Lung (tissue), 12 donors: ENCODE results near the gene DTYMK. TPM values are rescaled to one million over a fixed set of nuclear protein-coding genes. Genes with fewer than 3 reads are reported as not detected.

Experiments used
- ATAC-seq: fragments of 200-7000 bp; cut with Tn5 transposase; one replicate; pipeline ENCODE4 v1.9.1; 2020; ENCODE audit warnings: moderate number of reproducible peaks; ENCODE audit not compliant: insufficient read depth, low FRiP score
- DNase-seq, 3 donors: peaks; one replicate each; pipeline ENCODE4 v3.0.0-alpha.2; 2013 to 2017
- H3K27ac ChIP-seq, 2 donors: one replicate each; pipeline ENCODE4 v1.5.1; 2013; ENCODE audit warnings: mild to moderate bottlenecking in 2 of 2, moderate library complexity in 2 of 2, control low read depth in 1 of 2, inconsistent platforms in 1 of 2, low read depth in 1 of 2, low read length in 1 of 2
- H3K27me3 ChIP-seq, 3 donors: one replicate each; pipeline ENCODE4 v1.5.1; 2013; ENCODE audit warnings: low read length in 2 of 3; ENCODE audit not compliant: control insufficient read depth in 3 of 3, insufficient read depth in 3 of 3
- H3K36me3 ChIP-seq, 4 donors: one replicate each; pipeline ENCODE4 v1.5.1; 2013; ENCODE audit warnings: low read length in 4 of 4, mild to moderate bottlenecking in 1 of 4, moderate library complexity in 1 of 4; ENCODE audit not compliant: control insufficient read depth in 4 of 4, insufficient read depth in 4 of 4
- H3K4me1 ChIP-seq, 5 donors: one replicate each; pipeline ENCODE4 v1.5.1; 2013; ENCODE audit warnings: low read length in 5 of 5, mild to moderate bottlenecking in 2 of 5, moderate library complexity in 1 of 5; ENCODE audit not compliant: control insufficient read depth in 5 of 5, insufficient read depth in 5 of 5
- H3K4me3 ChIP-seq: one replicate; pipeline ENCODE4 v1.5.1; 2013; ENCODE audit warnings: mild to moderate bottlenecking, control low read depth, moderate library complexity
- H3K9ac ChIP-seq, 2 donors: one replicate each; pipeline ENCODE4 v1.5.1; 2013; ENCODE audit warnings: low read length in 2 of 2, control low read depth in 1 of 2; ENCODE audit not compliant: insufficient read depth in 1 of 2
- H3K9me3 ChIP-seq, 4 donors: one replicate each; pipeline ENCODE4 v1.5.1; 2013; ENCODE audit warnings: low read length in 3 of 4, mild to moderate bottlenecking in 1 of 4, moderate library complexity in 1 of 4; ENCODE audit not compliant: control insufficient read depth in 4 of 4, insufficient read depth in 3 of 4
- WGBS, 2 donors: extraction: QIAGEN DNeasy Blood & Tissue Kit; methylation state at CpG; one replicate each; pipeline ENCODE4 v1.1.7; 2013; 5-methylcytosine and 5-hydroxymethylcytosine counted together
- polyA plus RNA-seq, 2 donors: library from polyadenylated mRNA; stranded (reverse); fragments of 200-250 nt; gene quantifications; one replicate each; pipeline ENCODE4 v1.2.1, GENCODE V29; 2013
- total RNA-seq, 2 donors: library from RNA; depleted of rRNA in 1 of 2; stranded (reverse); fragments of >200 nt in 1 of 2; gene quantifications; one replicate each; pipeline ENCODE4 v1.2.1, GENCODE V29; 2014 to 2021
- TF ChIP-seq, protein P1 (sequence below): IDR thresholded peaks from 2 replicates; pipeline ENCODE4 v1.5.1; 2012; ENCODE audit warnings: mild to moderate bottlenecking; ENCODE audit errors: control extremely low read depth, extremely low read depth
- donor health status: control.
- donor health status: control.
- donor health status: Bipolar disorder and iron deficiency.
- donor health status: healthy.
- donor health status: DM: yes; HTN: yes; CAD: no.

DTYMK gene
- total and polyA plus RNA-seq, 4 donors = 15.6 to 24.3 (median 19.7) TPM

DNA sequence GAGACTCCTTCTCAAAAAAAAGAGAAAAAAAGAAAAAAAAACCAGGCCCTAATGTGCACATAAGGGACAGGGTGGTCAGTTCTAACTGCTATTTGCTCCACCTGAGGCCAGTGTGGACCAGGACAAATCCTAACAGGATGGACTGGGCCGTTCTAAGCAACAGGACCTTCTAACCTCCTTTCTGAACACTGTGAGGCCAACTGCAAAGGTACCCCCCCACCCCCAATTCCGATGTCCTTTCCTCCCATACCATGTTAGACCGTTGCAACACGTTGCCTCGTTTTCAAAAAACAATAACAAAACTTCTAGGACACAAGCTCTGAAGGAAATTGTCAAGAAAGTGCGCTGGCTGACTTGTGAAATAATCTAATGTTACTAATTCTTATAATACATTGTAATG is 50.9 kb downstream of the DTYMK start:
- H3K4me3 ChIP-seq = no peak overlapping the region
- no peaks in the 10 kb centered on the region for H3K9me3 ChIP-seq
- ATAC-seq (no peak), DNase-seq (peak in 1 of 3 donors; percentile 41)
- H3K27me3 ChIP-seq = no peaks in the 10 kb centered on the region
- 27% methylated on average over 6 of the region's 6 CpGs for WGBS, 2 donors
- peaks cover 6 to 26% (median 9%) of the 10 kb centered on the region in 5 donors for H3K4me1 ChIP-seq
- H3K36me3 ChIP-seq = peaks cover 0 to 28% (median 22%) of the 10 kb centered on the region in 4 donors
- TF ChIP-seq, protein P1, sequence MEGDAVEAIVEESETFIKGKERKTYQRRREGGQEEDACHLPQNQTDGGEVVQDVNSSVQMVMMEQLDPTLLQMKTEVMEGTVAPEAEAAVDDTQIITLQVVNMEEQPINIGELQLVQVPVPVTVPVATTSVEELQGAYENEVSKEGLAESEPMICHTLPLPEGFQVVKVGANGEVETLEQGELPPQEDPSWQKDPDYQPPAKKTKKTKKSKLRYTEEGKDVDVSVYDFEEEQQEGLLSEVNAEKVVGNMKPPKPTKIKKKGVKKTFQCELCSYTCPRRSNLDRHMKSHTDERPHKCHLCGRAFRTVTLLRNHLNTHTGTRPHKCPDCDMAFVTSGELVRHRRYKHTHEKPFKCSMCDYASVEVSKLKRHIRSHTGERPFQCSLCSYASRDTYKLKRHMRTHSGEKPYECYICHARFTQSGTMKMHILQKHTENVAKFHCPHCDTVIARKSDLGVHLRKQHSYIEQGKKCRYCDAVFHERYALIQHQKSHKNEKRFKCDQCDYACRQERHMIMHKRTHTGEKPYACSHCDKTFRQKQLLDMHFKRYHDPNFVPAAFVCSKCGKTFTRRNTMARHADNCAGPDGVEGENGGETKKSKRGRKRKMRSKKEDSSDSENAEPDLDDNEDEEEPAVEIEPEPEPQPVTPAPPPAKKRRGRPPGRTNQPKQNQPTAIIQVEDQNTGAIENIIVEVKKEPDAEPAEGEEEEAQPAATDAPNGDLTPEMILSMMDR = no peak
- H3K27ac ChIP-seq = no peak overlapping the region
- no peak overlapping the region for H3K9ac ChIP-seq

DNA sequence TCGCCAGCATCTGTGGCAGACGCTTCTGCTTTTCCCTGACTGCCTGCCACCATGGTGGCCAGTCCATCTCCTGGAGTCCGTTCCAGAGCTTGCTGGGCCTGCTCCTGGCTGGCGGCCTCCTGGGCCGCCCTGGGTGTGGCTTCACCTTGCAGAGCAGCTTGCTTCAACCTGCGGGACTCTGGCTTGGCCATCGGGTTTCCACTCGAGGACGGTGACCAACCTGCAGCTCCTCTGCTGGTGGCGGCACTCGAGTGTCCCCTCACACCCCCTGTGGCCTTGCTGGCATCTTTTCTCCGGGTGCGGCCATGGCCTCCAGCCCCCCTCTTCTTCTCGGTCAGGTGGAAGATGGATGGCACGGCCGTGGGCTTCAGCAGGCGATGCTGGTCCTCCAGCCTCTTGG is 53.1 kb downstream of the DTYMK start:
- 92 to 93% methylated on average over 17 of the region's 17 CpGs for WGBS, 2 donors
- TF ChIP-seq, protein P1 = no peak
- H3K9ac ChIP-seq = no peak overlapping the region
- no peaks in the 10 kb centered on the region for H3K9me3 ChIP-seq
- peaks cover 4 to 28% (median 8%) of the 10 kb centered on the region in 5 donors for H3K4me1 ChIP-seq
- DNase-seq = no peak
- ATAC-seq = no peak
- H3K27me3 ChIP-seq = no peaks in the 10 kb centered on the region
- H3K36me3 ChIP-seq = peaks cover 0 to 25% (median 19%) of the 10 kb centered on the region in 4 donors
- H3K27ac ChIP-seq = no peak overlapping the region
- H3K4me3 ChIP-seq = no peak overlapping the region

DNA sequence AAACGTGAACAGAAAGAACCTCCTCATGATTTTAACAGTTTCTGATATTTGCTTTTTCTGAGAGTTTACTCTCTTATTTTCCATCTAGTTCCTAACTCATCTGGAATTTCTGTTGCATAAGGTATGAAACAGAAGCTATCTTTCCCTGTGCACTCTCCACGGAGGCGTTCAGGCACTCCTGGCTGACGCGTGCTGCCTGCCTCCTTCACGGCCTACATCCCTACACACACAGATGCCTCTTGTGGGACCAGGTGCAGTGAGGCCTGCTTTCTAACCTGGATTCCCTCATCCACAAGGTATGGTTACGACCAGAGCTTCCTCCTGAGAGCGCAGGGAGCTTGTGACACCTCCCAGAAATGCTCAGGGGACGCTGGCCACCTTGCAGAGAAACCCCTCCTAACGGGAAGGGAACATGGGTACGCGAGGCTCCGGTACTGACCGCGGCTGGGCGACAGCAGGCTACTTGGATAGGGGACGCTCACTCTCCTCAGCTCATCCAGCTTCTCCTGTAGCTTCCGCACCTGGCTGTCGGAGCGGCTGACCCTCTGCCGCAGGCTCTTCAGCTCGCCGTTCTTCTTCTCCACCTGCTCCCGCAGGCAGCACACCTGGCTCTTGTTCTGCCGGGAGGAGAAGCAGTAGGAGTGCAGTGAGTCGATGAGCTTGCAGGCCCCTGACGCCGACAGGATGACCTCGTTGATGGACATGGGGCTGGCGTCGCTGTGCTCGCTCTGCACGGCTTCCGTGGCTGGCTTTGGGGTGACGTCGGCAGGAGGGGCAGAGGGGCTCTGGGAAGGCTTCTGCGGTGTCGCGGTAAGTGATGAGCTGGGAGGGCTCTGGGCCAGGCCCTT is 53.9 kb downstream of the DTYMK start:
- peaks cover 0 to 25% (median 20%) of the 10 kb centered on the region in 4 donors for H3K36me3 ChIP-seq
- no peak overlapping the region for H3K27ac ChIP-seq
- H3K9ac ChIP-seq = no peak overlapping the region
- WGBS, 2 donors = 96 to 97% methylated on average over 39 of the region's 39 CpGs
- H3K9me3 ChIP-seq = no peaks in the 10 kb centered on the region
- DNase-seq (no peak), ATAC-seq (no peak)
- H3K27me3 ChIP-seq = no peaks in the 10 kb centered on the region
- H3K4me1 ChIP-seq = peaks cover 3 to 23% (median 7%) of the 10 kb centered on the region in 5 donors
- TF ChIP-seq, protein P1 = no peak
- no peak overlapping the region for H3K4me3 ChIP-seq
